HepG2 (cell line): ENCODE results near the gene ADGRG1. TPM values are rescaled to one million over a fixed set of nuclear protein-coding genes. Genes with fewer than 3 reads are reported as not detected.

Source experiments
- AGO2 ChIP-seq: fragments of 200-400 bp; formaldehyde crosslinking; optimal IDR thresholded peaks from 2 replicates; pipeline ENCODE3; 2017; ENCODE audit warnings: mild to moderate bottlenecking, low read depth, low read length, moderate library complexity
- ATF7 ChIP-seq, 2 experiments: fragments of 450-650 bp in 1 of 2; sonication (generic) in 1 of 2; formaldehyde crosslinking in 1 of 2; IDR thresholded peaks; 2 replicates each; pipeline versions ENCODE4 v1.4.0 to v1.6.1; 2016 to 2020; ENCODE audit warnings: antibody characterized with exemption in 1 of 2, mild to moderate bottlenecking in 1 of 2, missing genetic modification reagents in 1 of 2
- ESRRA ChIP-seq: sonication (generic); formaldehyde crosslinking; IDR thresholded peaks from 2 replicates; pipeline ENCODE4 v1.5.1; 2020; ENCODE audit warnings: mild to moderate bottlenecking, low read depth, missing genetic modification reagents
- EZH2 ChIP-seq: conservative IDR thresholded peaks from 2 replicates; pipeline ENCODE4 v1.6.1; 2012; ENCODE audit warnings: mild to moderate bottlenecking, low read depth, low read length, moderate library complexity
- GTF3A ChIP-seq: sonication (generic); formaldehyde crosslinking; conservative IDR thresholded peaks from 2 replicates; pipeline ENCODE4 v1.4.0; 2020; ENCODE audit warnings: mild to moderate bottlenecking, missing genetic modification reagents
- HMG20A ChIP-seq: IDR thresholded peaks from 2 replicates; pipeline ENCODE4 v1.6.1; 2016; ENCODE audit warnings: borderline replicate concordance
- NFKBIZ ChIP-seq: IDR thresholded peaks from 2 replicates; pipeline ENCODE4 v1.6.1; 2018; ENCODE audit warnings: missing genetic modification reagents, missing compliant biosample characterization
- RFXAP ChIP-seq: sonication (generic); formaldehyde crosslinking; IDR thresholded peaks from 2 replicates; pipeline ENCODE4 v1.4.0; 2020; ENCODE audit warnings: missing genetic modification reagents, borderline replicate concordance
- SAFB2 ChIP-seq: sonication (generic); formaldehyde crosslinking; IDR thresholded peaks from 2 replicates; pipeline ENCODE4 v1.5.1; 2020; ENCODE audit warnings: missing genetic modification reagents, low read depth, mild to moderate bottlenecking, borderline replicate concordance
- TRIM24 ChIP-seq: sonication (generic); formaldehyde crosslinking; IDR thresholded peaks from 2 replicates; pipeline ENCODE4 v1.8.0; 2022; ENCODE audit warnings: mild to moderate bottlenecking, missing genetic modification reagents
- ZNF431 ChIP-seq: sonication (generic); formaldehyde crosslinking; IDR thresholded peaks from 2 replicates; pipeline ENCODE4 v1.9.0; 2022; ENCODE audit warnings: missing genetic modification reagents, low read depth, mild to moderate bottlenecking, borderline replicate concordance
- ZNF484 ChIP-seq: sonication (generic); formaldehyde crosslinking; IDR thresholded peaks from 2 replicates; pipeline ENCODE4 v1.5.1; 2020; ENCODE audit warnings: mild to moderate bottlenecking, low read depth, missing genetic modification reagents, borderline replicate concordance
- ZNF547 ChIP-seq: sonication (generic); formaldehyde crosslinking; IDR thresholded peaks from 2 replicates; pipeline ENCODE4 v1.5.1; 2020; ENCODE audit warnings: mild to moderate bottlenecking, missing genetic modification reagents
- ZNF772 ChIP-seq: sonication (generic); formaldehyde crosslinking; IDR thresholded peaks from 2 replicates; pipeline ENCODE4 v1.5.0; 2020; ENCODE audit warnings: mild to moderate bottlenecking, missing genetic modification reagents
- polyA plus RNA-seq, 8 experiments: library from polyadenylated mRNA; depleted of rRNA in 3 of 8; stranded (reverse) in 7 of 8; unstranded in 1 of 8; fragments of >200 nt; fragmentation: Illumina TruSeq in 4 of 8; extraction: Trizol in 4 of 8; gene quantifications; 2 replicates each; pipeline versions ENCODE4 v1.2.1 to v1.2.3, GENCODE V29; 2011 to 2016; ENCODE audit warnings: low read depth in 4 of 8, missing spikeins in 1 of 8, mixed read lengths in 1 of 8; ENCODE audit not compliant: insufficient read depth in 1 of 8
- total RNA-seq, 5 experiments: library from RNA; depleted of rRNA; stranded (reverse); fragments of >200 nt; fragmentation: Illumina TruSeq; extraction: Trizol; gene quantifications; 2 replicates each; pipeline ENCODE4 v1.2.3, GENCODE V29; 2016; ENCODE audit warnings: low read depth in 1 of 5
- TF ChIP-seq, protein P1 (sequence below): sonication (generic); formaldehyde crosslinking; IDR thresholded peaks from 2 replicates; pipeline ENCODE4 v1.4.0; 2020; ENCODE audit warnings: low read depth, mild to moderate bottlenecking, missing genetic modification reagents
- TF ChIP-seq, protein P2 (sequence below): IDR thresholded peaks from 2 replicates; pipeline ENCODE4 v1.6.1; 2018; ENCODE audit warnings: missing genetic modification reagents
- TF ChIP-seq, protein P3 (sequence below): IDR thresholded peaks from 2 replicates; pipeline ENCODE4 v1.6.1; 2018; ENCODE audit warnings: missing genetic modification reagents, mild to moderate bottlenecking, missing compliant biosample characterization
- TF ChIP-seq, protein P4 (sequence below): sonication (generic); formaldehyde crosslinking; IDR thresholded peaks from 2 replicates; pipeline ENCODE4 v1.4.0; 2020; ENCODE audit warnings: missing genetic modification reagents
- TF ChIP-seq, protein P5 (sequence below): sonication (generic); formaldehyde crosslinking; conservative IDR thresholded peaks from 2 replicates; pipeline ENCODE4 v1.8.0; 2022; ENCODE audit warnings: low read depth, missing genetic modification reagents
- TF ChIP-seq, protein P6 (sequence below), 2 experiments: fragments of 450-650 bp in 1 of 2; sonication (generic) in 1 of 2; formaldehyde crosslinking; IDR thresholded peaks; 2 replicates each; pipeline versions ENCODE4 v1.5.0 to v1.8.0; 2020 to 2022; ENCODE audit warnings: mild to moderate bottlenecking in 1 of 2, missing genetic modification reagents in 1 of 2

Gene ADGRG1
- total and polyA plus RNA-seq, 2 of the 13 experiments (the other 11 are each of a cell fraction or from before 2014, with no cell fraction given), result 2.7 to 5.9 TPM

DNA sequence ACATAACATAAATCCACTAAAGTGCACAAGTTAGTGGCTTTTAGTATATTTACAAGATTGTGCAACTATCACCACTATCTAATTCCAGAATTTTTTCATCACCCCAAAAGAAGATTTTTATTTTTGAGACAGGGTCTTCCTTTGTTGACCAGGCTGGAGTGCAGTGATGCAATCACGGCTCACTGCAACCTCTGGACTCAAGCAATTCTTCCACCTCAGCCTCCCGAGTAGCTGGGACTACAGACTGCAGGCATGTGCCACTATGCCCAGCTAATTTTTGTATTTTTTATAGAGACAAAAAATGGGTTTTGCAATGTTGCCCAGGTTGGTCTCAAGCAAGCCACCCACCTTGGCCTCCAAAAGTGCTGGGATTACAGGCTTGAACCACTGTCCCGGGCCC is 81.2 kb downstream of the ADGRG1 start (continued):
- TF ChIP-seq ZNF484, result no peak
- TF ChIP-seq SAFB2, result no peak
- TF ChIP-seq GTF3A (CRISPR knock-in tag), result no peak
- TF ChIP-seq RFXAP (CRISPR knock-in tag), result 0 out of 2 replicates have a peak, but pooled peaks have one; percentile 27
- TF ChIP-seq ZNF772 (CRISPR knock-in tag), result no peak
- TF ChIP-seq, protein P1, sequence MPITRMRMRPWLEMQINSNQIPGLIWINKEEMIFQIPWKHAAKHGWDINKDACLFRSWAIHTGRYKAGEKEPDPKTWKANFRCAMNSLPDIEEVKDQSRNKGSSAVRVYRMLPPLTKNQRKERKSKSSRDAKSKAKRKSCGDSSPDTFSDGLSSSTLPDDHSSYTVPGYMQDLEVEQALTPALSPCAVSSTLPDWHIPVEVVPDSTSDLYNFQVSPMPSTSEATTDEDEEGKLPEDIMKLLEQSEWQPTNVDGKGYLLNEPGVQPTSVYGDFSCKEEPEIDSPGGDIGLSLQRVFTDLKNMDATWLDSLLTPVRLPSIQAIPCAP (CRISPR knock-in tag), result no peak
- no peak for TF ChIP-seq ZNF431 (CRISPR knock-in tag)
- TF ChIP-seq ZNF547 (CRISPR knock-in tag), result no peak
- TF ChIP-seq, protein P2, sequence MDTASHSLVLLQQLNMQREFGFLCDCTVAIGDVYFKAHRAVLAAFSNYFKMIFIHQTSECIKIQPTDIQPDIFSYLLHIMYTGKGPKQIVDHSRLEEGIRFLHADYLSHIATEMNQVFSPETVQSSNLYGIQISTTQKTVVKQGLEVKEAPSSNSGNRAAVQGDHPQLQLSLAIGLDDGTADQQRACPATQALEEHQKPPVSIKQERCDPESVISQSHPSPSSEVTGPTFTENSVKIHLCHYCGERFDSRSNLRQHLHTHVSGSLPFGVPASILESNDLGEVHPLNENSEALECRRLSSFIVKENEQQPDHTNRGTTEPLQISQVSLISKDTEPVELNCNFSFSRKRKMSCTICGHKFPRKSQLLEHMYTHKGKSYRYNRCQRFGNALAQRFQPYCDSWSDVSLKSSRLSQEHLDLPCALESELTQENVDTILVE (CRISPR knock-in tag), result peak; percentile 60; the same call in 1 of the 2 replicates
- TF ChIP-seq, protein P3, sequence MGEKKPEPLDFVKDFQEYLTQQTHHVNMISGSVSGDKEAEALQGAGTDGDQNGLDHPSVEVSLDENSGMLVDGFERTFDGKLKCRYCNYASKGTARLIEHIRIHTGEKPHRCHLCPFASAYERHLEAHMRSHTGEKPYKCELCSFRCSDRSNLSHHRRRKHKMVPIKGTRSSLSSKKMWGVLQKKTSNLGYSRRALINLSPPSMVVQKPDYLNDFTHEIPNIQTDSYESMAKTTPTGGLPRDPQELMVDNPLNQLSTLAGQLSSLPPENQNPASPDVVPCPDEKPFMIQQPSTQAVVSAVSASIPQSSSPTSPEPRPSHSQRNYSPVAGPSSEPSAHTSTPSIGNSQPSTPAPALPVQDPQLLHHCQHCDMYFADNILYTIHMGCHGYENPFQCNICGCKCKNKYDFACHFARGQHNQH (CRISPR knock-in tag), result 0 out of 2 replicates have a peak, but pooled peaks have one; percentile 47
- TF ChIP-seq ESRRA (CRISPR knock-in tag), result no peak
- peak; percentile 47; the same call in 1 of the 2 replicates for TF ChIP-seq NFKBIZ (CRISPR knock-in tag)
- TF ChIP-seq, protein P4, sequence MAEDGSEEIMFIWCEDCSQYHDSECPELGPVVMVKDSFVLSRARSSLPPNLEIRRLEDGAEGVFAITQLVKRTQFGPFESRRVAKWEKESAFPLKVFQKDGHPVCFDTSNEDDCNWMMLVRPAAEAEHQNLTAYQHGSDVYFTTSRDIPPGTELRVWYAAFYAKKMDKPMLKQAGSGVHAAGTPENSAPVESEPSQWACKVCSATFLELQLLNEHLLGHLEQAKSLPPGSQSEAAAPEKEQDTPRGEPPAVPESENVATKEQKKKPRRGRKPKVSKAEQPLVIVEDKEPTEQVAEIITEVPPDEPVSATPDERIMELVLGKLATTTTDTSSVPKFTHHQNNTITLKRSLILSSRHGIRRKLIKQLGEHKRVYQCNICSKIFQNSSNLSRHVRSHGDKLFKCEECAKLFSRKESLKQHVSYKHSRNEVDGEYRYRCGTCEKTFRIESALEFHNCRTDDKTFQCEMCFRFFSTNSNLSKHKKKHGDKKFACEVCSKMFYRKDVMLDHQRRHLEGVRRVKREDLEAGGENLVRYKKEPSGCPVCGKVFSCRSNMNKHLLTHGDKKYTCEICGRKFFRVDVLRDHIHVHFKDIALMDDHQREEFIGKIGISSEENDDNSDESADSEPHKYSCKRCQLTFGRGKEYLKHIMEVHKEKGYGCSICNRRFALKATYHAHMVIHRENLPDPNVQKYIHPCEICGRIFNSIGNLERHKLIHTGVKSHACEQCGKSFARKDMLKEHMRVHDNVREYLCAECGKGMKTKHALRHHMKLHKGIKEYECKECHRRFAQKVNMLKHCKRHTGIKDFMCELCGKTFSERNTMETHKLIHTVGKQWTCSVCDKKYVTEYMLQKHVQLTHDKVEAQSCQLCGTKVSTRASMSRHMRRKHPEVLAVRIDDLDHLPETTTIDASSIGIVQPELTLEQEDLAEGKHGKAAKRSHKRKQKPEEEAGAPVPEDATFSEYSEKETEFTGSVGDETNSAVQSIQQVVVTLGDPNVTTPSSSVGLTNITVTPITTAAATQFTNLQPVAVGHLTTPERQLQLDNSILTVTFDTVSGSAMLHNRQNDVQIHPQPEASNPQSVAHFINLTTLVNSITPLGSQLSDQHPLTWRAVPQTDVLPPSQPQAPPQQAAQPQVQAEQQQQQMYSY (CRISPR knock-in tag), result no peak
- TF ChIP-seq ATF7 (IDR thresholded peaks at IDR 0.05), result peak; percentile 49; the same call in 1 of the 2 replicates
- TF ChIP-seq ATF7 (CRISPR knock-in tag; IDR thresholded peaks at IDR 0.05), result peak; percentile 67; the same call in 1 of the 2 replicates
- TF ChIP-seq, protein P5, sequence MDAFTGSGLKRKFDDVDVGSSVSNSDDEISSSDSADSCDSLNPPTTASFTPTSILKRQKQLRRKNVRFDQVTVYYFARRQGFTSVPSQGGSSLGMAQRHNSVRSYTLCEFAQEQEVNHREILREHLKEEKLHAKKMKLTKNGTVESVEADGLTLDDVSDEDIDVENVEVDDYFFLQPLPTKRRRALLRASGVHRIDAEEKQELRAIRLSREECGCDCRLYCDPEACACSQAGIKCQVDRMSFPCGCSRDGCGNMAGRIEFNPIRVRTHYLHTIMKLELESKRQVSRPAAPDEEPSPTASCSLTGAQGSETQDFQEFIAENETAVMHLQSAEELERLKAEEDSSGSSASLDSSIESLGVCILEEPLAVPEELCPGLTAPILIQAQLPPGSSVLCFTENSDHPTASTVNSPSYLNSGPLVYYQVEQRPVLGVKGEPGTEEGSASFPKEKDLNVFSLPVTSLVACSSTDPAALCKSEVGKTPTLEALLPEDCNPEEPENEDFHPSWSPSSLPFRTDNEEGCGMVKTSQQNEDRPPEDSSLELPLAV (CRISPR knock-in tag), result no peak
- TF ChIP-seq AGO2, result no peak
- TF ChIP-seq, protein P6, sequence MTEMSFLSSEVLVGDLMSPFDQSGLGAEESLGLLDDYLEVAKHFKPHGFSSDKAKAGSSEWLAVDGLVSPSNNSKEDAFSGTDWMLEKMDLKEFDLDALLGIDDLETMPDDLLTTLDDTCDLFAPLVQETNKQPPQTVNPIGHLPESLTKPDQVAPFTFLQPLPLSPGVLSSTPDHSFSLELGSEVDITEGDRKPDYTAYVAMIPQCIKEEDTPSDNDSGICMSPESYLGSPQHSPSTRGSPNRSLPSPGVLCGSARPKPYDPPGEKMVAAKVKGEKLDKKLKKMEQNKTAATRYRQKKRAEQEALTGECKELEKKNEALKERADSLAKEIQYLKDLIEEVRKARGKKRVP (CRISPR knock-in tag; IDR thresholded peaks at IDR 0.05), result peak in 1 of 2 experiments; percentile 95; a peak in 2 of 4 replicates
- TF ChIP-seq HMG20A (CRISPR knock-in tag), result peak; percentile 43; the same call in 1 of the 2 replicates
- TF ChIP-seq EZH2, result no peak
- TF ChIP-seq TRIM24, result no peak
